ENCODE results near the gene NFX1.

DNA sequence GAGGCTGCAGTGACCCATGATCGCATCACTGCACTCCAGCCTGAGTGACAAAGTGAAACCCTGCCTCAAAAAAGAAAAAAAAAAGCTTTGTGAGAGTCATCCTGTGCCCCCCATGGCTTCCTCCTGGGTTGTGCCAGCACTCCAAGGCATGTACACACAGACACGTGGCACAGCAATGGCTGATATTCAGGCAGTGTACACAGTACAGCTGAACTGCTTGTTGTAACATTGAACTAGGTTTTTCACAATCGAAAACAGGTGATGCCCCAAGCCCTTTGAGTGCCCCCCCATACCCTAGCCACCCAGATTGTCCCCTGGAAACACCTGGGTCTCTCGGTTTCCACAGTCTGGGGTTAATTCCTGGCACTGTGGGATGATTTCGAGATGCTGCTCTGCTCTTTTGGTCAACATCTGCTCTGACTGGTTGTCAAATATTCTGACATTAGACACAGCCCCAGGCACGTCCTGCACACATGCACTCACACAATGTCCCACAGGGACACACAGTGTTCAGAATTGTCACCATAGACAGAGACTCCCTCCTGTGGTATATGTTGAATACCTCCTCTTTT, 41.1 kb upstream of the NFX1 start:
- TF ChIP-seq, protein P1, sequence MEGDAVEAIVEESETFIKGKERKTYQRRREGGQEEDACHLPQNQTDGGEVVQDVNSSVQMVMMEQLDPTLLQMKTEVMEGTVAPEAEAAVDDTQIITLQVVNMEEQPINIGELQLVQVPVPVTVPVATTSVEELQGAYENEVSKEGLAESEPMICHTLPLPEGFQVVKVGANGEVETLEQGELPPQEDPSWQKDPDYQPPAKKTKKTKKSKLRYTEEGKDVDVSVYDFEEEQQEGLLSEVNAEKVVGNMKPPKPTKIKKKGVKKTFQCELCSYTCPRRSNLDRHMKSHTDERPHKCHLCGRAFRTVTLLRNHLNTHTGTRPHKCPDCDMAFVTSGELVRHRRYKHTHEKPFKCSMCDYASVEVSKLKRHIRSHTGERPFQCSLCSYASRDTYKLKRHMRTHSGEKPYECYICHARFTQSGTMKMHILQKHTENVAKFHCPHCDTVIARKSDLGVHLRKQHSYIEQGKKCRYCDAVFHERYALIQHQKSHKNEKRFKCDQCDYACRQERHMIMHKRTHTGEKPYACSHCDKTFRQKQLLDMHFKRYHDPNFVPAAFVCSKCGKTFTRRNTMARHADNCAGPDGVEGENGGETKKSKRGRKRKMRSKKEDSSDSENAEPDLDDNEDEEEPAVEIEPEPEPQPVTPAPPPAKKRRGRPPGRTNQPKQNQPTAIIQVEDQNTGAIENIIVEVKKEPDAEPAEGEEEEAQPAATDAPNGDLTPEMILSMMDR (IDR thresholded peaks at IDR 0.05; ENCODE audit: insufficient read depth, low read depth, low read length): no peak
- no peak for TF ChIP-seq EZH2 (IDR thresholded peaks at IDR 0.05; ENCODE audit: insufficient read depth, low read length)
